ES-I3 (cell line): ENCODE data around the gene MARK3.

Experiments used
- H3K36me3 ChIP-seq: 2 replicates; pipeline ENCODE4 v1.6.1; 2013; ENCODE audit warnings: mild to moderate bottlenecking, low read length, control low read depth, moderate library complexity; ENCODE audit not compliant: insufficient read depth
- H3K4me1 ChIP-seq: 2 replicates; pipeline ENCODE4 v1.6.1; 2013; ENCODE audit warnings: mild to moderate bottlenecking, control low read depth, low read length; ENCODE audit not compliant: insufficient read depth
- H3K9ac ChIP-seq: 2 replicates; pipeline ENCODE4 v1.6.1; 2013; ENCODE audit warnings: low read depth, mild to moderate bottlenecking, low read length, moderate library complexity
- H3K9me3 ChIP-seq: 2 replicates; pipeline ENCODE4 v1.6.1; 2013; ENCODE audit warnings: mild to moderate bottlenecking, low read length, moderate library complexity; ENCODE audit not compliant: control insufficient read depth, insufficient read depth

MARK3 gene

GRCh38 chr14:103427485-103428443 is 42.5 kb downstream of the MARK3 start:
- Histone ChIP-seq H3K4me1 (peaks cover 25% of the 10 kb centered on the region), H3K36me3 (no peaks in the 10 kb centered on the region), H3K9me3 (no peaks in the 10 kb centered on the region), H3K9ac (no peak overlapping the region)

- H3K9me3 ChIP-seq = no peaks in the 10 kb centered on the region
- H3K36me3 ChIP-seq = no peaks in the 10 kb centered on the region
- peaks cover 25% of the 10 kb centered on the region for H3K4me1 ChIP-seq
- H3K9ac ChIP-seq = no peak overlapping the region
These were observed 43.7 kb downstream of the MARK3 start for GRCh38 chr14:103428723-103429556.

DNA sequence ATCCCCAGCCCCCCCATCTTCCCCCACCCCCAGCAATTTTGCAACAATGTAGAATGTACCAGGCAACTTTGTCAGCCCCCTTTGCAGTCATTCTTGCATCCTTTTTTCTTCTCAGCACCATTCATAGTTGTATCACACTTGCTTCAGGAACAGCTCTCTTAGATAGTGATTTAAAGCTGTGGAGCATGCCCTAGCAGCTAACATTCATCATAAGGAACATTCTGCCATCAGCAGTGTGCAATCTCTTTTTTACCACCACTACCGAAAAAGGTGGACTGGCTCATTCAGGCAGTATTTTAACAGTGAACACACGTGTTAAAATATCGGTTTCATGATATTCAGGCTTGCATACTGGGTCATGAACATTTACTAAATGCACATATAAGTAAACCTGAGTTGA is 45.1 kb downstream of the MARK3 start:
- peaks cover 25% of the 10 kb centered on the region for H3K4me1 ChIP-seq
- H3K36me3 ChIP-seq = no peaks in the 10 kb centered on the region
- no peak overlapping the region for H3K9ac ChIP-seq
- no peaks in the 10 kb centered on the region for H3K9me3 ChIP-seq

DNA sequence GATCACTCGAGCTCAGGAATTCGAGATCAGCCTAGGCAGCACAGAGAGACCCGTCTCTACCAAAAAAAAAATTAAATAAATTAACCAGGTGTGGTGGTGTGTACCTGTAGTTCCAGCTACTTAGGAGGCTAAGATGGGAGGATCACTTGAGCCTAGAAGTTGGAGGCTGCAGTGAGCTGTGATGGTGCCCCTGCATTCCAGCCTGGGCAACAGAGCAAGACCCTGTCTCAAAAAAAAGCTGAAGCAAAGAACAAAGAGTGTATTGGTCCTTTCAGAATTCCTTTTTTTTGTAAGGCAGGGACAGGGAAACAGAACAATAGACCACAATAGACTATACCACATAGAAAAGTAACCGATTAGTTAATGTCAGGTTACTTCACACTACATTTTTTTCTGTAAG is 47.4 kb downstream of the MARK3 start:
- Histone ChIP-seq H3K9ac (no peak overlapping the region), H3K36me3 (no peaks in the 10 kb centered on the region), H3K9me3 (no peaks in the 10 kb centered on the region), H3K4me1 (peaks cover 16% of the 10 kb centered on the region)

- Histone ChIP-seq H3K4me1 (peaks cover 4% of the 10 kb centered on the region), H3K9ac (no peak overlapping the region), H3K36me3 (peaks cover under 1% of the 10 kb centered on the region; the same call in 1 of the 2 replicates), H3K9me3 (no peaks in the 10 kb centered on the region)
These were observed 48.8 kb downstream of the MARK3 start for GRCh38 chr14:103433916-103434563.

GRCh38 chr14:103434868-103435442 is 49.7 kb downstream of the MARK3 start:
- Histone ChIP-seq H3K4me1 (no peaks in the 10 kb centered on the region), H3K36me3 (peaks cover 3% of the 10 kb centered on the region; the same call in 1 of the 2 replicates), H3K9me3 (no peaks in the 10 kb centered on the region), H3K9ac (no peak overlapping the region)

GRCh38 chr14:103436533-103436932 is 51.3 kb downstream of the MARK3 start:
- H3K4me1 ChIP-seq = no peaks in the 10 kb centered on the region

GRCh38 chr14:103442288-103442687 is 57.1 kb downstream of the MARK3 start:
- peaks cover 13% of the 10 kb centered on the region for H3K4me1 ChIP-seq
- peaks cover 5% of the 10 kb centered on the region; the same call in 1 of the 2 replicates for H3K36me3 ChIP-seq
- no peaks in the 10 kb centered on the region for H3K9me3 ChIP-seq
- H3K9ac ChIP-seq = no peak overlapping the region

More at GRCh38 chr14:103436533-103436932, 51.3 kb downstream of the MARK3 start:
- no peaks in the 10 kb centered on the region for H3K9me3 ChIP-seq
- peaks cover 5% of the 10 kb centered on the region; the same call in 1 of the 2 replicates for H3K36me3 ChIP-seq
- H3K9ac ChIP-seq = no peak overlapping the region

DNA sequence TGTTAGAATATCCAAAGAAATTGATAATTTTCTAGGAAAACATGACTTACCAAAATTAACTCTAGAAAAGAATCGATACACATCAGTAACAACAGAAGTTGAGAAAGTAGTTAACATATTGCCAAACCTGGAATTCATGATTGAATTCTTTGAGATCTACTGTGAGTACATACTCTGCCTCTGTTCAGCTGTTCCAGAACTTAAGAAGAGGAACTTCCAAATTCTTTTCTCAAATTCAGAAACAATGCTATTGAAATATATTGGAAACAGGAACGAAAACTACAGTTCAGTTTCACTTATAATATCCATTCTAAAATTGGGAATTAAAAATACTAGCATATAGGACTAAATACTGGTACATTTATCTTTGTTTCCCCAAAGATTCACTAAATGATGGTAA is 57.9 kb downstream of the MARK3 start:
- Histone ChIP-seq H3K4me1 (peaks cover 13% of the 10 kb centered on the region), H3K36me3 (peaks cover 5% of the 10 kb centered on the region; the same call in 1 of the 2 replicates), H3K9ac (no peak overlapping the region), H3K9me3 (no peaks in the 10 kb centered on the region)

DNA sequence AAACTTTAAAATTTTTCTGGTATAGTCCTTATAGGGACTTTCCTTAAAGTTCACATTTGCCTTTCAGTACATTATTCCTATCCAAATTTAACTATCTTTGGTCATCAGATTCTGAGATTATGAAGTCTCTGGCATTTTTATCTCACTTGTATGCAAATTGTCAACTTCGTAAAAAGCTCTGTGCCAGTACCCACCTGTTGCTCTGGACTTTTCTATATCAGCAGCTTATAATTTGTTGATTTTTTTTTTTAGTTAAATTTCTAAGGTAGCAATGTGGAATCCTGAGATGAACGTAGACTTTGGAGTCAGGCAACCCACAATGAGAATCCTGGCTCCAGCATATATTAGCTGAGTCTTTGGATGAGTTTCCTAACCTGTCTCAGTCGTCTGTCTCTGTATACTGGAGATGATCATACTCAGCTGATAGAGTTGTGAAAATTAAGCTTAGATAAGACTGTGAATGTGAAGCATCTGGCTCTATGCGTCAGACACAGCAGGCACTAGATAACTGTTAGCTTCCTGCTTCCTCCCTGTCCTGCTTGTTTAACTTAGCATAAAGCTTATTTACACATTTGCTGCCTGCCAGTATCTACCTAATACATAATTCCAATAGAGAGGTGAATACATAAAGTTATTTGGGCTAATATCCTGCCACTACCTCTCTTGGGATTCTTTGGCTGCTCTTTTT is 59.8 kb downstream of the MARK3 start:
- Histone ChIP-seq H3K4me1 (peaks cover 13% of the 10 kb centered on the region), H3K9ac (0 out of 2 replicates have a peak overlapping the region, but pooled peaks have one; percentile 1), H3K9me3 (no peaks in the 10 kb centered on the region), H3K36me3 (0 out of 2 replicates have a peak, but pooled peaks cover 2% of the 10 kb centered on the region)

- H3K4me1 ChIP-seq = peaks cover 13% of the 10 kb centered on the region
- no peaks in the 10 kb centered on the region for H3K36me3 ChIP-seq
- no peaks in the 10 kb centered on the region for H3K9me3 ChIP-seq
- H3K9ac ChIP-seq = no peak overlapping the region
These were observed 60.6 kb downstream of the MARK3 start for GRCh38 chr14:103445806-103446205.

DNA sequence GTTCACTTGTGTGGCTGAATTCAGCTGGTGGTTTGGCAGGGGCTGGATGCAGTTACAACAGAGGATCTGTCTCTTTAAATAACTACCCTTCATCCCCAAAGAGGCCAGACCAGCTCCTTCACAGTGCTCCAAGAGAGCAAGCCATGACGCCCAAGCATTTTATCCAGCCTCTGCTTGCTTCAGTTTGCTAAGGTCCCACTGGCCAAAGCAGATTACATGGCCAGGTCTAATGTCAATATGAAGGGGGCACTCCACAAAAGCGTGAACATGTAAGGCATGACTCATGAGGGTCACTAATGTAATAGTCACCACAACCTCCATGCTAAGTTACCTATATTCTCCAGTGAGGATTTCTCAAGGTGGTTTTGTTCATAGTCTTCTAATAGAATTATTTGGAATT is 62.9 kb downstream of the MARK3 start:
- no peaks in the 10 kb centered on the region for H3K9me3 ChIP-seq
- no peaks in the 10 kb centered on the region for H3K36me3 ChIP-seq
- peaks cover 13% of the 10 kb centered on the region for H3K4me1 ChIP-seq
- H3K9ac ChIP-seq = no peak overlapping the region

DNA sequence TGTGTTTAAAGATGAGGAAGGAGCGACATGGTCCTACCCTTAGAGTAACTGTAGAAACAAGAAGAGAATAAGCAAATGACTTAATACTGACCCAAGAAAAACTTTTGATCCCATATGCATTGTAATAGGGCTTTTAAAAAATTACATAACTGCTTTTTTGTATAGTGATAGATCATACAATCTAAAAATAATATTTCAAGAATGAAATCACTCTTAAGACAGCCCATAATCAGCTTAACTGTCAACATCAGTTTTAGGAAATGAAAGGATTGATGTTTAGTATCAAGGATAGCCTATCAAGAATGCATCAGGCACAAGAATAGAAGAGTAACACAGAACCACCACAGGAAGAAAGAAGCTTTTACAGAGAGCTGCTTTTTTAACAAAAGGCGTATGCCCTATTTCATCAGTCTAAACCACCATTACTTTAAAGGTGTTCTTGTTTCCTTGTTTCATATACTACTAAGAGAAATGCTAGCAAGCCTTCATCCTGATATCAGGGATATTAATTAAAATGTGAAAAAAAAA is 64.5 kb downstream of the MARK3 start:
- no peaks in the 10 kb centered on the region for H3K9me3 ChIP-seq
- H3K4me1 ChIP-seq = peaks cover 12% of the 10 kb centered on the region

More for the DNA sequence above, 64.5 kb downstream of the MARK3 start:
- Histone ChIP-seq H3K36me3 (no peaks in the 10 kb centered on the region), H3K9ac (no peak overlapping the region)
